Activated B cell treated with CpG ODN at 0.5 μM for 24 hours (primary cell): Measurements from ENCODE around the gene CHMP6. TPM values are rescaled to one million over a fixed set of nuclear protein-coding genes. Genes with fewer than 3 reads are reported as not detected.

Experiments used
- ATAC-seq: fragments of 200-7000 bp; cut with Tn5 transposase; one replicate; pipeline ENCODE4 v1.10.0; 2021; ENCODE audit warnings: low read depth, mild to moderate bottlenecking, moderate library complexity
- CTCF ChIA-PET: fragments of 350-600 bp; sonication (Branson Sonifier 250); formaldehyde crosslinking; loops from one replicate; lab custom pipeline; 2021; ENCODE audit warnings: antibody characterized with exemption; lab: Charles Lee
- POLR2A ChIA-PET: fragments of 350-600 bp; sonication (Branson Sonifier 250); formaldehyde crosslinking; loops from one replicate; lab custom pipeline; 2021; ENCODE audit warnings: antibody characterized with exemption; lab: Charles Lee
- DNase-seq: peaks from one replicate; pipeline ENCODE4 v3.0.0; 2022
- H3K27ac Mint-ChIP-seq: one replicate; pipeline ENCODE4 v1.8.0; 2020; ENCODE audit warnings: mixed read lengths
- H3K27me3 Mint-ChIP-seq: one replicate; pipeline ENCODE4 v1.8.0; 2021; ENCODE audit warnings: mixed read lengths
- H3K36me3 Mint-ChIP-seq: one replicate; pipeline ENCODE4 v1.8.0; 2021; ENCODE audit warnings: low read depth, mixed read lengths
- H3K4me1 Mint-ChIP-seq: one replicate; pipeline ENCODE4 v1.8.0; 2021; ENCODE audit warnings: mixed read lengths
- H3K4me3 Mint-ChIP-seq: one replicate; pipeline ENCODE4 v1.8.0; 2020; ENCODE audit warnings: mild to moderate bottlenecking, mixed read lengths
- H3K9me3 Mint-ChIP-seq: one replicate; pipeline ENCODE4 v1.8.0; 2020; ENCODE audit warnings: mixed read lengths
- intact Hi-C: fragments of 100-400 bp; cut with micrococcal nuclease; formaldehyde crosslinking; loops from one replicate; pipeline ENCODE4 v1.15.1; 2024
- total RNA-seq: library from RNA; stranded (reverse); gene quantifications from 2 replicates; pipeline ENCODE4 v1.2.3, GENCODE V29; 2022
- TF ChIP-seq, protein P1 (sequence below): fragments of 200-600 bp; IDR thresholded peaks from one replicate; pipeline ENCODE4 v1.8.0; 2022; ENCODE audit warnings: antibody characterized with exemption, mild to moderate bottlenecking

The CHMP6 gene
- total RNA-seq, 1 donor from 2014 or later, result 36.6 TPM

DNA sequence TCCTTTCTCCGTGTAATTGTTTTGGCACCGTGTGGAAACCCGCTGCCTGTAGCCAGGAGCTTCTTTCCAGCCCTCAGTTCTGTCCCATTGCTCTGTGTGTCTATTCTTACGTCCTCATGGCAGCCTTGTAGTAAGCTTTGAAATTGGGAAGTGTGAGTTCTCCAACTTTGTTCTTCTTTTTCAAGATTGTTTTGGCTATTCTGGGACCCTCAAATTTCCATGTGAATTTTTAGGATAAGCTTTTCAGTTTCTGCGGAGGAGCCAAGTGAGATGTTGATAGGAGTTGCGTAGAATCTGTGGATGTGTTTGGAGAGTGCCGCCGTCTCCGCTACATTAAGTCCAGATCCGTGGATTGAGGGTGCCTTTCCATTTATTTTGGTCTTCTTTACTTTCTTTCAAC, 15.2 kb downstream of the CHMP6 start:
- CTCF ChIA-PET, result no interaction called here
- Mint-ChIP-seq H3K27ac (no peak overlapping the region), H3K36me3 (peaks cover 3% of the 10 kb centered on the region), H3K27me3 (peaks cover 16% of the 10 kb centered on the region), H3K4me1 (peaks cover 11% of the 10 kb centered on the region), H3K9me3 (peaks cover 6% of the 10 kb centered on the region), H3K4me3 (no peak overlapping the region)
- ATAC-seq (no peak), DNase-seq (no peak)
- POLR2A ChIA-PET, result no interaction called here
- TF ChIP-seq, protein P1, sequence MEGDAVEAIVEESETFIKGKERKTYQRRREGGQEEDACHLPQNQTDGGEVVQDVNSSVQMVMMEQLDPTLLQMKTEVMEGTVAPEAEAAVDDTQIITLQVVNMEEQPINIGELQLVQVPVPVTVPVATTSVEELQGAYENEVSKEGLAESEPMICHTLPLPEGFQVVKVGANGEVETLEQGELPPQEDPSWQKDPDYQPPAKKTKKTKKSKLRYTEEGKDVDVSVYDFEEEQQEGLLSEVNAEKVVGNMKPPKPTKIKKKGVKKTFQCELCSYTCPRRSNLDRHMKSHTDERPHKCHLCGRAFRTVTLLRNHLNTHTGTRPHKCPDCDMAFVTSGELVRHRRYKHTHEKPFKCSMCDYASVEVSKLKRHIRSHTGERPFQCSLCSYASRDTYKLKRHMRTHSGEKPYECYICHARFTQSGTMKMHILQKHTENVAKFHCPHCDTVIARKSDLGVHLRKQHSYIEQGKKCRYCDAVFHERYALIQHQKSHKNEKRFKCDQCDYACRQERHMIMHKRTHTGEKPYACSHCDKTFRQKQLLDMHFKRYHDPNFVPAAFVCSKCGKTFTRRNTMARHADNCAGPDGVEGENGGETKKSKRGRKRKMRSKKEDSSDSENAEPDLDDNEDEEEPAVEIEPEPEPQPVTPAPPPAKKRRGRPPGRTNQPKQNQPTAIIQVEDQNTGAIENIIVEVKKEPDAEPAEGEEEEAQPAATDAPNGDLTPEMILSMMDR, result no peak
- intact Hi-C loops, result no loop called here

GRCh38 chr17:81008140-81008539, 16.5 kb downstream of the CHMP6 start:
- Mint-ChIP-seq H3K9me3 (peaks cover 6% of the 10 kb centered on the region), H3K4me1 (peaks cover 11% of the 10 kb centered on the region), H3K4me3 (no peak overlapping the region), H3K27me3 (peaks cover 14% of the 10 kb centered on the region), H3K36me3 (peaks cover 3% of the 10 kb centered on the region), H3K27ac (no peak overlapping the region)
- ChIA-PET CTCF (no interaction called here), POLR2A (interaction anchor here (0.8 kb wide), 1 partner anchor 760 kb away, joined by 3 read pairs; no protein-coding TSS in a partner anchor)
- ATAC-seq, result no peak
- TF ChIP-seq, protein P1, result no peak
- no peak for DNase-seq
- intact Hi-C loops, result no loop called here

DNA sequence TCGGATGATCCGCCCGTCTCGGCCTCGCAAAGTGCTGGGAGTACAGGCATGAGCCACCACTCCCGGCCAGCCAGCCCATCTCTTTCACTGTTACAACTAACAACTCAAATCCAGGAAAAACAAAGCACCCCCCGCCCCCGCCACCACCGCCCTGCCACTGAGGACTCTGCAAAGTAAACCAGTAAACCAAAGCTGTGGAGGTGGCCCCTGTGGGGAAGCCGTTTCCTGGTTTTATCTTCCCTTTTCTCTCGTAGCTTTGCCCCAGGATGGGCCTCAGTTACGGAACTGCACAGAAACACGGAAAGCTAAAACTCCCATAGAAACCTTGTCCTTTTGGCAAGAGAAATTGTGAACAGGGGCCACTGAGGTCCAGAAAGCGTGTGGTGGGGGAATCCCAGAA, 17.5 kb downstream of the CHMP6 start:
- Mint-ChIP-seq H3K4me3 (no peak overlapping the region), H3K36me3 (peaks cover 3% of the 10 kb centered on the region), H3K27me3 (peaks cover 8% of the 10 kb centered on the region), H3K4me1 (peaks cover 5% of the 10 kb centered on the region), H3K9me3 (peaks cover 6% of the 10 kb centered on the region), H3K27ac (no peak overlapping the region)
- intact Hi-C loops, result no loop called here
- DNase-seq (no peak), ATAC-seq (no peak)
- TF ChIP-seq, protein P1, result no peak
- CTCF ChIA-PET, result no interaction called here
- POLR2A ChIA-PET, result no interaction called here

- Mint-ChIP-seq H3K27me3 (peaks cover 3% of the 10 kb centered on the region), H3K36me3 (peaks cover 3% of the 10 kb centered on the region), H3K4me3 (no peak overlapping the region), H3K27ac (no peak overlapping the region), H3K9me3 (peaks cover 6% of the 10 kb centered on the region), H3K4me1 (no peaks in the 10 kb centered on the region)
- no peak for ATAC-seq
- ChIA-PET CTCF (no interaction called here), POLR2A (no interaction called here)
- DNase-seq, result no peak
- intact Hi-C loops, result no loop called here
- TF ChIP-seq, protein P1, result no peak
Measured at GRCh38 chr17:81010935-81011334, 19.3 kb downstream of the CHMP6 start.

DNA sequence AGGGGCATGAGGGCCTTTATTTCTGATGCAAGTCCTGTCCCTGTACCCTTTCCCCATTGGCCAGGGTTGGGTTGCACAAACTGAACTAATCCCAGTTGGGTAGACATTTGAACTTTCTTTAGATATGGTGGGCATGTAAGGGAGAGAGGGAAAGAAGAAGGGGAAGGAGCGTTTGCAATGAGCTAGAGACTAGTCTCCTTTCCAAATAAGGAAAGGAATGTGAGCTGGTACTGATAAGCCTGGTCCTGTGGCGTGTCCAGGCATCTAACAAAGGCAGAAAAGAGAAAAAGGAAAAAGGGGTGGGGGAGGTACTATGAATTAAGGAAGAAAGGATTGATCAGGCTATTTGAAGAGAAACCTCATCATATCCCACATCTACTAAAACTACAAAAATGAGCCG, 20.3 kb downstream of the CHMP6 start:
- TF ChIP-seq, protein P1, result no peak
- H3K27me3 Mint-ChIP-seq, result no peaks in the 10 kb centered on the region
- no peak overlapping the region for H3K27ac Mint-ChIP-seq
- ChIA-PET CTCF (interaction anchor here (1.0 kb wide), 1 partner anchor 12 kb away, joined by 5 read pairs; no protein-coding TSS in a partner anchor), POLR2A (interaction anchor here (0.6 to 0.7 kb wide), 2 partner anchors 54 to 813 kb away, joined by 3 read pairs; no protein-coding TSS in a partner anchor)
- H3K36me3 Mint-ChIP-seq, result peaks cover 3% of the 10 kb centered on the region
- intact Hi-C loops, result no loop called here
- peaks cover 8% of the 10 kb centered on the region for H3K9me3 Mint-ChIP-seq
- H3K4me1 Mint-ChIP-seq, result no peaks in the 10 kb centered on the region
- DNase-seq (no peak), ATAC-seq (no peak)
- no peak overlapping the region for H3K4me3 Mint-ChIP-seq
